Stimulated activated CD4-positive, alpha-beta T cell treated with anti-CD3 and anti-CD28 coated beads, Interleukin-2, amount 100 ng/mL, for 4 hours (primary cell): ENCODE results near the gene LSM14A.
"Not testable (repeated sequence)": the region's sequence is repeated elsewhere in the genome, so short reads cannot be mapped to it uniquely, and the experiment has no call there.

Source experiments
- DNase-seq: peaks from one replicate; pipeline ENCODE4 v3.0.0-alpha.2; 2020; ENCODE audit warnings: low read depth

Gene LSM14A

GRCh38 chr19:34229721-34230120 is 57.4 kb downstream of the LSM14A start:
- no peak for DNase-seq

GRCh38 chr19:34230820-34231219 is 58.5 kb downstream of the LSM14A start:
- no peak for DNase-seq

- no peak for DNase-seq
These were observed 59.1 kb downstream of the LSM14A start for GRCh38 chr19:34231439-34231838.

- DNase-seq, result no peak
These were observed 60.5 kb downstream of the LSM14A start for GRCh38 chr19:34232566-34233481.

GRCh38 chr19:34235425-34235940 is 63.2 kb downstream of the LSM14A start:
- no peak for DNase-seq

- no peak for DNase-seq
These were observed 64.0 kb downstream of the LSM14A start for GRCh38 chr19:34236035-34236987.

- no peak for DNase-seq
These were observed 65.0 kb downstream of the LSM14A start for GRCh38 chr19:34237283-34237682.

- DNase-seq, result no peak
These were observed 65.6 kb downstream of the LSM14A start for GRCh38 chr19:34237939-34238338.

- no peak for DNase-seq
These were observed 69.4 kb downstream of the LSM14A start for GRCh38 chr19:34241513-34242337.

- DNase-seq, result not testable (repeated sequence)
These were observed 71.0 kb downstream of the LSM14A start for GRCh38 chr19:34243138-34243875.

- no peak for DNase-seq
These were observed 71.7 kb downstream of the LSM14A start for GRCh38 chr19:34243876-34244578.

- no peak for DNase-seq
These were observed 72.5 kb downstream of the LSM14A start for GRCh38 chr19:34244611-34245299.

- DNase-seq, result no peak
These were observed 74.0 kb downstream of the LSM14A start for GRCh38 chr19:34246340-34246739.

- DNase-seq, result no peak
These were observed 76.6 kb downstream of the LSM14A start for GRCh38 chr19:34248941-34249340.

GRCh38 chr19:34253167-34253566 is 80.9 kb downstream of the LSM14A start:
- not testable (repeated sequence) for DNase-seq

- not testable (repeated sequence) for DNase-seq
These were observed 81.4 kb downstream of the LSM14A start for GRCh38 chr19:34253681-34254045.

- peak; percentile 70 for DNase-seq
These were observed 81.9 kb downstream of the LSM14A start, which contains the start of gene GARRE1 for GRCh38 chr19:34254046-34254697. TSS of gene GARRE1 (plus strand) at chr19:34254554. CDS start at chr19:34300474, 45,920 bp downstream.

- no peak for DNase-seq
These were observed 82.6 kb downstream of the LSM14A start for GRCh38 chr19:34254698-34255432.
